HFFc6 (cell line): Measurements from ENCODE around the gene PRIMPOL. TPM values are rescaled to one million over a fixed set of nuclear protein-coding genes. Genes with fewer than 3 reads are reported as not detected.

Experiments used
- DNase-seq: peaks from one replicate; pipeline ENCODE4 v3.0.0-alpha.2; 2018
- H3K27ac Mint-ChIP-seq: 2 replicates; pipeline ENCODE4 v1.8.0; 2020; ENCODE audit warnings: mild to moderate bottlenecking, mixed read lengths
- H3K27me3 Mint-ChIP-seq: 2 replicates; pipeline ENCODE4 v1.8.0; 2021; ENCODE audit warnings: mild to moderate bottlenecking, moderate library complexity, mixed read lengths; ENCODE audit not compliant: insufficient read depth
- H3K36me3 Mint-ChIP-seq: 2 replicates; pipeline ENCODE4 v1.8.0; 2021; ENCODE audit warnings: low read depth, mixed read lengths
- H3K4me1 Mint-ChIP-seq: 2 replicates; pipeline ENCODE4 v1.8.0; 2020; ENCODE audit warnings: low read depth, mixed read lengths
- H3K4me3 Mint-ChIP-seq: 2 replicates; pipeline ENCODE4 v1.8.0; 2020; ENCODE audit warnings: mild to moderate bottlenecking, moderate library complexity, mixed read lengths
- H3K9me3 Mint-ChIP-seq: 2 replicates; pipeline ENCODE4 v1.8.0; 2020; ENCODE audit warnings: mild to moderate bottlenecking, mixed read lengths
- total RNA-seq, 6 experiments: library from RNA; stranded (reverse); fragmentation: NEBNext Ultra II Directional; extraction: Animal tissue kit (Norgen Biotek cat#: 25700); gene quantifications; 2 replicates in 1 of 6; 3 replicates in 5 of 6; pipeline ENCODE4 v1.2.3, GENCODE V29; 2021
- TF ChIP-seq, protein P1 (sequence below): fragments of 200-600 bp; sonication (generic); IDR thresholded peaks from 2 replicates; pipeline ENCODE4 v1.5.0; 2021; ENCODE audit warnings: antibody characterized with exemption, mild to moderate bottlenecking

The PRIMPOL gene
- total RNA-seq, 6 experiments from 2014 or later, result 9.0 to 11.3 (median 10.8) TPM

DNA sequence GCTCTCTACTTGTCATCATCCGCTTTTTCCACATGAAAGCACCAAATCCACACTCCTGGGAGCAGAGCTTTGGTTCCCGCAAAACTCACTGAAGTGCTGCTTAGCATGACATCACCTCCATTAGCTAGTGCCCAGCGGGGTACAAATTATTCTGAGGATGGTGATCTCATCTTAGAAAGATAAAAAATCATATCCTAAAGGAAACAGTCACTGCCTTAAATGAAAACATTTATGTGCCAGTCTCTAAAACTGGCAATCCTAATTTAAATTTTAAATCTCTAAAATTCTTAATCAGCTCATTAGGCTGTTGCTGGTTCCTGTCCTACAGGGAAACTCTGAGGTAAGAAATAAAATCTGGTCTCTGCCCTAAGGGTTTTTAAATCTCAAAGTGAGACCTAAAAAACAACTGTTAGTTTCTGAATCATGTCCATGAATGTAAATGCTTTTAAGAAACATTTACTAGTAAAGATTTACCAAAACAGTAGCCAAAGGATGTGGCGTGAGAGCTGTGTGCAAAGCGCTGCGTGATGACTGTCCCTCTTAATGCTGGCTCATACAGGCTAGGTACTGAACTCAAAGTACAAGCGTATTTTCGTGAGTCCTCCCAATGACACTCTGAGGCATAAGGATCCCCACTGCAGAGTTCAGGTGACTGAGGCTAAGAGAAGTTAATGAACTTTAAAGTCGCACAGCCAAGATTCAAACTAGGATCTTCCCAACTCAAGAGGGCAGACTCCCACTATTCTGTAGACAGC lies 4.8 kb upstream of the PRIMPOL start:
- Mint-ChIP-seq H3K27me3 (peaks cover 2% of the 10 kb centered on the region), H3K27ac (peak overlapping the region; percentile 62), H3K4me1 (peaks cover 48% of the 10 kb centered on the region), H3K4me3 (no peak overlapping the region), H3K9me3 (no peaks in the 10 kb centered on the region), H3K36me3 (peaks cover 28% of the 10 kb centered on the region)
- TF ChIP-seq, protein P1, sequence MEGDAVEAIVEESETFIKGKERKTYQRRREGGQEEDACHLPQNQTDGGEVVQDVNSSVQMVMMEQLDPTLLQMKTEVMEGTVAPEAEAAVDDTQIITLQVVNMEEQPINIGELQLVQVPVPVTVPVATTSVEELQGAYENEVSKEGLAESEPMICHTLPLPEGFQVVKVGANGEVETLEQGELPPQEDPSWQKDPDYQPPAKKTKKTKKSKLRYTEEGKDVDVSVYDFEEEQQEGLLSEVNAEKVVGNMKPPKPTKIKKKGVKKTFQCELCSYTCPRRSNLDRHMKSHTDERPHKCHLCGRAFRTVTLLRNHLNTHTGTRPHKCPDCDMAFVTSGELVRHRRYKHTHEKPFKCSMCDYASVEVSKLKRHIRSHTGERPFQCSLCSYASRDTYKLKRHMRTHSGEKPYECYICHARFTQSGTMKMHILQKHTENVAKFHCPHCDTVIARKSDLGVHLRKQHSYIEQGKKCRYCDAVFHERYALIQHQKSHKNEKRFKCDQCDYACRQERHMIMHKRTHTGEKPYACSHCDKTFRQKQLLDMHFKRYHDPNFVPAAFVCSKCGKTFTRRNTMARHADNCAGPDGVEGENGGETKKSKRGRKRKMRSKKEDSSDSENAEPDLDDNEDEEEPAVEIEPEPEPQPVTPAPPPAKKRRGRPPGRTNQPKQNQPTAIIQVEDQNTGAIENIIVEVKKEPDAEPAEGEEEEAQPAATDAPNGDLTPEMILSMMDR, result 0 out of 2 replicates have a peak, but pooled peaks have one; percentile 13
- DNase-seq, result peak; percentile 24

DNA sequence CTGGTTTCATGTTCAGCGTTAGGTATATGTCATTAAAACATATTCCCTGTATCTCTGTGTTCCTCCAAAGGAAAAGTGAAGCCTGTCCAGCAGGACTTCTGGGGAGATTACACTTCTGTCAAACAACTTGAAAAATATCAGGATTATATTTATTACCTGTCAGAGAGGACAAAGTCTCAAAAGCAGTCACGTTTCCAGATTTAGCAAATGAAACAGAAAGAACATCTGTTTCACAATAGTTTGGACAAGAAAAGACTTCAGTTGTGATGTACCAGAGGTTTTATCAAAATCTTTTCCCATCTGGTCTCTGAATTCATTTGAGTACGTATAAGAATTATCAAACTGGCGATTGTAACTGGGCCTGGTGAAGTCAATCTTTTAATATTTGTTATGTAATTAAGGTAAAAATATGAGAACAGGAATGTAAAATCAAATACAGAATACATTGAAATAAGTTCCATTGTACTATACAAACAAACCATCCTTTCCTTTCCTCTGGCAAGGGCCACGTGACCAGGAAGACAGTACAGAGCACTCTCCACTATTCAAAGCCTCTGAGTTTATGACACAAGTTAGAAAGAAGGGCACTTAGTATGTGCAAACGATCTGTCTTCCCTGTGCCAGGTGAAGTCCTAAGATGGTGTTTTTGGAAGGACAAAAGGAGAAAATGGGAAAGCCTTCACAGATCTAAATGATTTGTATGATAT lies 3.5 kb upstream of the PRIMPOL start:
- Mint-ChIP-seq H3K36me3 (peaks cover 21% of the 10 kb centered on the region), H3K27ac (peak overlapping the region; percentile 45), H3K4me1 (peaks cover 60% of the 10 kb centered on the region), H3K9me3 (no peaks in the 10 kb centered on the region), H3K27me3 (peaks cover 2% of the 10 kb centered on the region), H3K4me3 (peak overlapping the region; percentile 94; the same call in 1 of the 2 replicates)
- TF ChIP-seq, protein P1, result no peak
- DNase-seq, result no peak

DNA sequence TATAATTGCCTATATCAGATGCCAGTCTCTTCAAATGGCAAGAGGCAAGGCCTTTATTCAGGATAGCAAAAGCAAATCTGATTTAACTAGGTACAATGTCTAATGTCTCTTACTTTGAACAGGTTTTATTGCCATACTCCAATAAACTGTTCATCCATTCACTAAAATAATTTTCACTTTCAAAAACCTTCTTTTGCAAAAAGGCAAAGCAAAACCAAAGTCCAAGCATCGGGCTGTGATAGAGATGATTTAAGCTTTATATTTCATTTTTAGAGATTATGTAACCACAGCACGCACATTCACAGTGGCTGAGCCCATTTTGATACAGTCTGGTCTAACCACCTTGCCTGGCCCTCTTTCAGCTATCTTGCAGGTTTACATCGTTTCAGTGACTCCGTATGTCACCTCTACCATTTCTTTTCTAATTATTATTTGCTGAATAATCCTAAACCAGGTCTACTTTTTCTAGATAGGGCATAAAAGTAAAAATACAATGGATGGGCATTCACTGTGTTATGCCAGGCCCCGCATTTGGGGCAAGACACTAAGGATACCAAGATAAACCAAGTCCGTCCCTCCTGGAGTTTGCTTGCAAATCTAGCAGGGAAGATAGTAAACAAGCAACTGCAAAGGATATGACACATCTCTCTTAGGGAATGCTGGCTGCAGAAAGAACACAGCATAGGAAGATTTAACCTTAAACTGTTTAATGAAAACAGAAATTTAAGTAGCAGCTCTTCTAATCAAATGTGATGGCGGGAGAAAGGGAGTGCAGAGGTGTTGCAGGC lies 2.1 kb upstream of the PRIMPOL start:
- Mint-ChIP-seq H3K27ac (peak overlapping the region; percentile 80), H3K9me3 (no peaks in the 10 kb centered on the region), H3K27me3 (peaks cover 2% of the 10 kb centered on the region), H3K4me3 (peak overlapping the region; percentile 94), H3K4me1 (peaks cover 64% of the 10 kb centered on the region), H3K36me3 (peaks cover 17% of the 10 kb centered on the region)
- TF ChIP-seq, protein P1, result no peak
- peak; percentile 37 for DNase-seq

DNA sequence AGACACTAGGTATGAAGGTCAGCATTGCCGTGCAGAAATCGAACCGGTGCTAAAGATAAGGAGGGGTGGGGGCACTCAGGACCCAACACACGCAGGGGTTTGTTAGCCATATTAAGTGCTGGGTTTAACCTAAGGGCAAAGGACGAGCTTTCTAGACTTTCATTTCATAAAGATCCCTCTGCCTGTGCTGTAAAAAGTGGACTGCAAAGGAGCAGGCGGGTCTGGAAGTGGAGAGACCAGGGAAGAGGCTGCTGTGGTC lies 1.6 kb upstream of the PRIMPOL start:
- peaks cover 69% of the 10 kb centered on the region for H3K4me1 Mint-ChIP-seq
- no peaks in the 10 kb centered on the region for H3K9me3 Mint-ChIP-seq
- peaks cover 17% of the 10 kb centered on the region for H3K36me3 Mint-ChIP-seq
- DNase-seq, result no peak
- TF ChIP-seq, protein P1, result no peak
- H3K27ac Mint-ChIP-seq, result peak overlapping the region; percentile 80
- peaks cover 2% of the 10 kb centered on the region for H3K27me3 Mint-ChIP-seq
- H3K4me3 Mint-ChIP-seq, result peak overlapping the region; percentile 94

DNA sequence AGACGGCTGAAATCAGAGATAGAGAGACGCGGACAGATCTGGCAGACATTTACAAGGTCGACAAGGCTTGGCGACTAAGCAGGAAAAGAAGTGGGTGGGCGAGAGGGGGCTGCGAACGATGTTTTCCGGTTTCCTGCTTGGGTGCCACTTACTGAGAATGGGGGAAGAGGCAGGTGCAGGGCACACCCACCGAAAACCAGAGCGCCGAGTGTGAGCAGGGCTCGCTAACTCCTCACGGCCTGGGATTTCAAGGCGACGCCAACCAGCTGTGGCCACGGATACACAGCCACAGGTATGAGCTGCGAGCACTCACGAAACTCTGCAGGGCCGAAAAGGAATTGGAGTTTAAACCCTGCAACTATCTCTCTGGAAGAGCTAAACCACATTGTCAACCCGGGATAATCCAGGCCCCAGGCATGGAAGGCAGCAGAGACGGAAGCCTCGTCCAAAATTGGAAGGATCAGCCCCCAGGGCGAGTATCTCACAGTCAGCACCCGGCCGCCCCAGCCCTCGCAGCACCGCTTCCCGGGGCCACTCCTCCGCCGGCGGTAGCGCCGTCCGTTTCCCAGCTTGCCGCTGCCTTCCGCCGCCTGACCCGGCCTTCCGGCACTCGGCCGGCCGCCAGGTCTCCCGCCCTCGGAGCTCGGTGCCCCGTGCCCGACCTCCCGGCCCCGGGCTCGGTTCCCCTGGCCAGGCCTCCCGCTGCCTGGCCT lies 1.1 kb upstream of the PRIMPOL start:
- peaks cover 17% of the 10 kb centered on the region for H3K36me3 Mint-ChIP-seq
- peak overlapping the region; percentile 94 for H3K4me3 Mint-ChIP-seq
- H3K27me3 Mint-ChIP-seq, result peaks cover 2% of the 10 kb centered on the region
- TF ChIP-seq, protein P1, result no peak
- H3K9me3 Mint-ChIP-seq, result no peaks in the 10 kb centered on the region
- H3K4me1 Mint-ChIP-seq, result peaks cover 74% of the 10 kb centered on the region
- peak overlapping the region; percentile 80 for H3K27ac Mint-ChIP-seq
- peak; percentile 48 for DNase-seq
